Measurements from ENCODE around the gene LYSMD4. TPM values are rescaled to one million over a fixed set of nuclear protein-coding genes. Genes with fewer than 3 reads are reported as not detected.
"Not testable (repeated sequence)": the region's sequence is repeated elsewhere in the genome, so short reads cannot be mapped to it uniquely, and the experiment has no call there.

LYSMD4 gene
- total and polyA plus RNA-seq, 2 of the 13 experiments (the other 11 are each of a cell fraction or from before 2014, with no cell fraction given): 7.4 to 8.5 TPM

GRCh38 chr15:99782029-99782428 lies 48.8 kb upstream of the LYSMD4 start:
- FAIRE-seq; H2AFZ ChIP-seq (ENCODE audit: low read length); H3K27me3 ChIP-seq (ENCODE audit: control insufficient read depth in 1 of 2, insufficient read depth in 2 of 2, low read length in 2 of 2); ATAC-seq; H3K4me3 ChIP-seq (replicated peaks in 1 of 3; ENCODE audit: insufficient read depth in 1 of 3, low read depth in 2 of 3, low read length in 3 of 3); H3K36me3 ChIP-seq (replicated peaks in 1 of 2; ENCODE audit: control insufficient read depth in 1 of 2, insufficient read depth in 2 of 2, low read length in 2 of 2); H3K79me2 ChIP-seq (ENCODE audit: insufficient read depth, low read length); DNase-seq (ENCODE audit: low spot score); BruUV-seq (replicated peaks); H3K9me3 ChIP-seq (ENCODE audit: low read length); in situ Hi-C loops (cut with HindIII; ENCODE audit: extremely low pct_ligation_motif_present, low pct_unique_long_range_greater_than_20kb); POLR2A ChIA-PET; H4K20me1 ChIP-seq (ENCODE audit: insufficient read depth, low read length); H3K9ac ChIP-seq (ENCODE audit: insufficient read depth, low read depth, low read length); intact Hi-C loops (cut with micrococcal nuclease; ENCODE audit: unreplicated experiment); CTCF ChIA-PET (ENCODE audit: low intra/inter-chr PET ratio, low total read pairs); H3K4me2 ChIP-seq (ENCODE audit: low read depth, low read length); H3K27ac ChIP-seq (ENCODE audit: extremely low read length, insufficient read depth, low read length): not testable (repeated sequence)
- TF ChIP-seq ZBTB33 (CRISPR knock-in tag; IDR thresholded peaks at IDR 0.05): peak; percentile 32; the same call in 1 of the 2 replicates
- 61% methylated on average over 2 of the region's 4 CpGs for WGBS (ENCODE audit: low lambda C conversion rate)
- H3K4me1 ChIP-seq (ENCODE audit: insufficient read depth, low read length): peaks cover 44% of the 10 kb centered on the region

GRCh38 chr15:99777144-99777543 lies 43.9 kb upstream of the LYSMD4 start:
- no peak for ATAC-seq
- Histone ChIP-seq H2AFZ (ENCODE audit: low read length) (no peak overlapping the region), H3K4me2 (ENCODE audit: low read depth, low read length) (no peak overlapping the region), H3K4me1 (ENCODE audit: insufficient read depth, low read length) (peaks cover 16% of the 10 kb centered on the region), H3K79me2 (ENCODE audit: insufficient read depth, low read length) (no peaks in the 10 kb centered on the region), H3K9me3 (ENCODE audit: low read length) (no peaks in the 10 kb centered on the region), H3K4me3 (replicated peaks in 1 of 3; ENCODE audit: insufficient read depth in 1 of 3, low read depth in 2 of 3, low read length in 3 of 3) (no peak overlapping the region), H4K20me1 (ENCODE audit: insufficient read depth, low read length) (no peaks in the 10 kb centered on the region), H3K36me3 (replicated peaks in 1 of 2; ENCODE audit: control insufficient read depth in 1 of 2, insufficient read depth in 2 of 2, low read length in 2 of 2) (no peaks in the 10 kb centered on the region), H3K27me3 (ENCODE audit: control insufficient read depth in 1 of 2, insufficient read depth in 2 of 2, low read length in 2 of 2) (no peaks in the 10 kb centered on the region), H3K9ac (ENCODE audit: insufficient read depth, low read depth, low read length) (no peak overlapping the region), H3K27ac (ENCODE audit: extremely low read length, insufficient read depth, low read length) (no peak overlapping the region)
- no peak for DNase-seq (ENCODE audit: low spot score)
- WGBS (ENCODE audit: low lambda C conversion rate): 100% methylated on average over 1 of the region's 1 CpG
- ChIA-PET CTCF (ENCODE audit: low intra/inter-chr PET ratio, low total read pairs) (no interaction called here), POLR2A (no interaction called here)
- intact Hi-C loops (cut with micrococcal nuclease; ENCODE audit: unreplicated experiment): no loop called here
- in situ Hi-C loops (cut with HindIII; ENCODE audit: extremely low pct_ligation_motif_present, low pct_unique_long_range_greater_than_20kb): no loop called here
- FAIRE-seq: no peak
- BruUV-seq (replicated peaks): no TSS peak
- no peak for TF ChIP-seq ZNF33B (CRISPR knock-in tag; IDR thresholded peaks at IDR 0.05)
- no peak for TF ChIP-seq AHDC1 (CRISPR knock-in tag; IDR thresholded peaks at IDR 0.05; ENCODE audit: borderline replicate concordance)
- TF ChIP-seq MXD4 (CRISPR knock-in tag; IDR thresholded peaks at IDR 0.05): no peak
- TF ChIP-seq POGK (CRISPR knock-in tag; conservative IDR thresholded peaks at IDR 0.05): no peak
- TF ChIP-seq FUBP1 (CRISPR knock-in tag; IDR thresholded peaks at IDR 0.05; ENCODE audit: borderline replicate concordance): no peak

Measured in HepG2 (cell line).